Thyroid gland (tissue), 4 donors: ENCODE measurements around the gene EFTUD2. TPM values are rescaled to one million over a fixed set of nuclear protein-coding genes. Genes with fewer than 3 reads are reported as not detected.

ENCODE experiments used
- DNase-seq, 2 donors: peaks; one replicate each; pipeline ENCODE4 v3.0.0-alpha.2; 2019
- H3K27ac ChIP-seq, 3 donors: fragments of 200-600 bp; sonication (generic); 1 replicate in 2 of 3; 2 replicates in 1 of 3; pipeline ENCODE4 v1.5.1; 2016 to 2019; ENCODE audit warnings: mild to moderate bottlenecking in 1 of 3, moderate library complexity in 1 of 3
- H3K27me3 ChIP-seq: fragments of 200-600 bp; sonication (generic); one replicate; pipeline ENCODE4 v1.5.1; 2019
- H3K36me3 ChIP-seq, 2 donors: fragments of 200-600 bp; sonication (generic); one replicate each; pipeline ENCODE4 v1.5.1; 2016 to 2019
- H3K4me1 ChIP-seq, 2 donors: fragments of 200-600 bp; sonication (generic); one replicate each; pipeline ENCODE4 v1.5.1; 2017 to 2019
- H3K4me3 ChIP-seq, 3 donors: fragments of 200-600 bp; sonication (generic); replicated peaks in 1 of 3; 1 replicate in 2 of 3; 2 replicates in 1 of 3; pipeline ENCODE4 v1.5.1; 2016; ENCODE audit warnings: mild to moderate bottlenecking in 1 of 3
- H3K9me3 ChIP-seq: fragments of 200-600 bp; sonication (generic); one replicate; pipeline ENCODE4 v1.5.1; 2017
- CTCF ChIP-seq, 6 experiments: fragments of 200-600 bp in 3 of 6; fragments of 450-650 bp in 3 of 6; sonication (generic) in 3 of 6; IDR thresholded peaks; one replicate each; pipeline ENCODE4 v1.5.1; 2016 to 2019; ENCODE audit warnings: antibody characterized with exemption in 6 of 6, mild to moderate bottlenecking in 2 of 6, inconsistent platforms in 1 of 6, moderate library complexity in 1 of 6
- POLR2A ChIP-seq, 2 donors: fragments of 450-650 bp; IDR thresholded peaks; one replicate each; pipeline ENCODE4 v1.6.1; 2017; ENCODE audit warnings: antibody characterized with exemption in 2 of 2, mild to moderate bottlenecking in 2 of 2, moderate library complexity in 1 of 2
- WGBS, 2 donors: methylation state at CpG; one replicate each; pipeline ENCODE4 v1.1.5; 2017; 5-methylcytosine and 5-hydroxymethylcytosine counted together
- intact Hi-C: fragments of 100-400 bp; cut with DNase I; formaldehyde crosslinking; loops from one replicate; pipeline ENCODE4 v1.15.1; 2023
- total RNA-seq, 4 donors: library from RNA; depleted of rRNA; stranded (reverse); fragments of >200 nt; gene quantifications; one replicate each; pipeline ENCODE4 v1.2.3, GENCODE V29; 2016

EFTUD2 gene
- total RNA-seq, 4 donors from 2014 or later = 49.2 to 110 (median 75.1) TPM

- H3K27ac ChIP-seq = no peak overlapping the region
- H3K9me3 ChIP-seq = no peaks in the 10 kb centered on the region
- peaks cover 47 to 53% of the 10 kb centered on the region in 2 donors for H3K36me3 ChIP-seq
- no peaks in the 10 kb centered on the region for H3K27me3 ChIP-seq
- WGBS, 2 donors = 88 to 91% methylated on average over 5 of the region's 5 CpGs
- no peak for DNase-seq
- TF ChIP-seq POLR2A (IDR thresholded peaks at IDR 0.05) (no peak), CTCF (IDR thresholded peaks at IDR 0.05) (no peak)
- no peak overlapping the region for H3K4me3 ChIP-seq
- intact Hi-C loops = no loop called here
- H3K4me1 ChIP-seq = no peaks in the 10 kb centered on the region
Observed at GRCh38 chr17:44850612-44851011, 48.6 kb downstream of the EFTUD2 start.

- H3K4me1 ChIP-seq = no peaks in the 10 kb centered on the region
- TF ChIP-seq POLR2A (IDR thresholded peaks at IDR 0.05) (no peak), CTCF (IDR thresholded peaks at IDR 0.05) (no peak)
- WGBS, 2 donors = 87 to 91% methylated on average over 7 of the region's 7 CpGs
- H3K9me3 ChIP-seq = no peaks in the 10 kb centered on the region
- no peak overlapping the region for H3K27ac ChIP-seq
- no peaks in the 10 kb centered on the region for H3K27me3 ChIP-seq
- H3K36me3 ChIP-seq = peaks cover 46 to 47% of the 10 kb centered on the region in 2 donors
- intact Hi-C loops = no loop called here
- H3K4me3 ChIP-seq = no peak overlapping the region
- DNase-seq = no peak
Observed at GRCh38 chr17:44850025-44850424, 49.2 kb downstream of the EFTUD2 start.

GRCh38 chr17:44848961-44849489, 50.2 kb downstream of the EFTUD2 start:
- no peak for TF ChIP-seq POLR2A (IDR thresholded peaks at IDR 0.05)
- TF ChIP-seq CTCF (IDR thresholded peaks at IDR 0.05) = no peak
- no peaks in the 10 kb centered on the region for H3K27me3 ChIP-seq
- H3K4me3 ChIP-seq = no peak overlapping the region
- no peaks in the 10 kb centered on the region for H3K9me3 ChIP-seq
- H3K4me1 ChIP-seq = no peaks in the 10 kb centered on the region
- WGBS, 2 donors = 91 to 93% methylated on average over 11 to 12 of the region's 12 CpGs
- no peak for DNase-seq
- intact Hi-C loops = no loop called here
- peaks cover 36 to 37% of the 10 kb centered on the region in 2 donors for H3K36me3 ChIP-seq
- H3K27ac ChIP-seq = no peak overlapping the region

GRCh38 chr17:44848257-44848795, 50.9 kb downstream of the EFTUD2 start:
- DNase-seq = no peak
- Histone ChIP-seq H3K4me1 (no peaks in the 10 kb centered on the region), H3K27ac (no peak overlapping the region), H3K36me3 (peaks cover 29 to 30% of the 10 kb centered on the region in 2 donors), H3K9me3 (no peaks in the 10 kb centered on the region), H3K27me3 (no peaks in the 10 kb centered on the region), H3K4me3 (no peak overlapping the region)
- WGBS, 2 donors = 58 to 64% methylated on average over 6 of the region's 6 CpGs
- TF ChIP-seq POLR2A (IDR thresholded peaks at IDR 0.05) (no peak), CTCF (IDR thresholded peaks at IDR 0.05) (no peak)
- intact Hi-C loops = no loop called here

GRCh38 chr17:44847586-44847985, 51.7 kb downstream of the EFTUD2 start, which contains the start of gene HIGD1B:
Gene HIGD1B, plus strand, starts transcription at chr17:44847883. Its CDS starts 270 bp downstream, at chr17:44848153.
- no peak within 1 kb of the TSS for H3K27ac ChIP-seq
- H3K36me3 ChIP-seq = peaks cover 23 to 24% of the 10 kb centered on the region in 2 donors
- no peaks in the 10 kb centered on the region for H3K9me3 ChIP-seq
- H3K27me3 ChIP-seq = no peaks in the 10 kb centered on the region
- DNase-seq = no peak
- intact Hi-C loops = no loop called here
- 60 to 72% methylated on average over 2 of the region's 2 CpGs for WGBS, 2 donors
- H3K4me3 ChIP-seq = no peak within 1 kb of the TSS
- H3K4me1 ChIP-seq = no peaks in the 10 kb centered on the region
- TF ChIP-seq CTCF (IDR thresholded peaks at IDR 0.05) = no peak
- TF ChIP-seq POLR2A (IDR thresholded peaks at IDR 0.05) = no peak
